ENCODE data around the gene ICE2. TPM values are rescaled to one million over a fixed set of nuclear protein-coding genes. Genes with fewer than 3 reads are reported as not detected.

ICE2 gene
- polyA plus RNA-seq, 1 of the 3 experiments (the other 2 are of a cell fraction) = 19.0 TPM

GRCh38 chr15:60462027-60462426 is 16.9 kb downstream of the ICE2 start (continued):
- TF ChIP-seq USF1 (IDR thresholded peaks at IDR 0.05; ENCODE audit: borderline replicate concordance, low read depth) (no peak), SIN3A (IDR thresholded peaks at IDR 0.05; ENCODE audit: borderline replicate concordance, low read depth, low read length) (no peak), FOXM1 (IDR thresholded peaks at IDR 0.05; ENCODE audit: low read depth) (no peak), TEAD4 (IDR thresholded peaks at IDR 0.05; ENCODE audit: borderline replicate concordance, insufficient read depth) (no peak), MEF2A (IDR thresholded peaks at IDR 0.05; ENCODE audit: borderline replicate concordance, low read depth) (no peak), MXI1 (IDR thresholded peaks at IDR 0.05; ENCODE audit: low read depth, low read length) (no peak), EZH2phosphoT487 (IDR thresholded peaks at IDR 0.05; ENCODE audit: borderline replicate concordance, low read depth) (no peak)

- no peaks in the 10 kb centered on the region for H4K20me1 ChIP-seq (ENCODE audit: insufficient read depth)
- no peak for DNase-seq
- no peaks in the 10 kb centered on the region for H3K27me3 ChIP-seq (ENCODE audit: insufficient read depth)
- POLR2A ChIA-PET = no interaction called here
- H3K9me2 ChIP-seq = no peaks in the 10 kb centered on the region
- CTCF ChIA-PET = no interaction called here
- no peak overlapping the region for H3K4me3 ChIP-seq (ENCODE audit: low read depth in 2 of 2, low read length in 1 of 2)
- H3K9ac ChIP-seq = no peak overlapping the region
- 94% methylated on average over 4 of the region's 4 CpGs for WGBS (ENCODE audit: low lambda C conversion rate)
- no peak overlapping the region for H3K27ac ChIP-seq (ENCODE audit: low read depth in 2 of 2, low read length in 1 of 2)
- no peaks in the 10 kb centered on the region for H3K9me3 ChIP-seq
- no peak overlapping the region for H2AFZ ChIP-seq (ENCODE audit: low read depth)
- H3K4me2 ChIP-seq = no peak overlapping the region
- TF ChIP-seq PBX3 (IDR thresholded peaks at IDR 0.05) (no peak), SMC3 (IDR thresholded peaks at IDR 0.05; ENCODE audit: low read depth, low read length) (no peak), IRF3 (IDR thresholded peaks at IDR 0.05; ENCODE audit: low read depth, low read length) (no peak), RXRA (IDR thresholded peaks at IDR 0.05; ENCODE audit: borderline replicate concordance, low read depth) (no peak), USF2 (IDR thresholded peaks at IDR 0.05; ENCODE audit: borderline replicate concordance, low read depth, low read length) (no peak), MAX (IDR thresholded peaks at IDR 0.05; ENCODE audit: low read depth) (no peak), NFIC (IDR thresholded peaks at IDR 0.05; ENCODE audit: borderline replicate concordance) (no peak), CHD2 (IDR thresholded peaks at IDR 0.05; ENCODE audit: low read length, partially characterized antibody) (no peak), RAD21 (IDR thresholded peaks at IDR 0.05; ENCODE audit: low read length) (no peak), FOSL2 (IDR thresholded peaks at IDR 0.05; ENCODE audit: borderline replicate concordance, low read depth) (no peak), TEAD4 (IDR thresholded peaks at IDR 0.05; ENCODE audit: borderline replicate concordance, insufficient read depth) (no peak), MEF2A (IDR thresholded peaks at IDR 0.05; ENCODE audit: borderline replicate concordance, low read depth) (no peak), YY1 (IDR thresholded peaks at IDR 0.05; ENCODE audit: low read depth) (no peak), CTCF (IDR thresholded peaks at IDR 0.05) (no peak), ELF1 (IDR thresholded peaks at IDR 0.05) (no peak), NRF1 (IDR thresholded peaks at IDR 0.05; ENCODE audit: low read depth, low read length) (no peak), FOXJ3 (CRISPR knock-in tag; IDR thresholded peaks at IDR 0.05) (no peak)
- peaks cover 24 to 28% of the 10 kb centered on the region in 2 experiments for H3K36me3 ChIP-seq (replicated peaks in 1 of 2; ENCODE audit: control insufficient read depth in 1 of 2, insufficient read depth in 2 of 2, low read length in 1 of 2)
- H3K4me1 ChIP-seq (ENCODE audit: control insufficient read depth in 1 of 2, insufficient read depth in 2 of 2, low read depth in 1 of 2, low read length in 1 of 2) = peaks cover 0 to 4% of the 10 kb centered on the region in 2 experiments; a peak in 2 of 4 replicates
- peaks cover 9% of the 10 kb centered on the region for H3F3A ChIP-seq (replicated peaks; ENCODE audit: insufficient read depth)
- peaks cover 6% of the 10 kb centered on the region; the same call in 1 of the 2 replicates for H3K79me2 ChIP-seq (ENCODE audit: insufficient read depth)
Measured at GRCh38 chr15:60460931-60461330, 18.0 kb downstream of the ICE2 start.
